Hepatocyte (in vitro differentiated cells): Measurements from ENCODE around the gene PRSS38.

Experiments used
- CTCF ChIP-seq: fragments of 200-600 bp; sonication (generic); IDR thresholded peaks from 2 replicates; pipeline ENCODE4 v1.5.1; 2016; ENCODE audit warnings: antibody characterized with exemption, mild to moderate bottlenecking; ENCODE audit not compliant: poor library complexity
- EZH2 ChIP-seq: fragments of 200-600 bp; sonication (generic); IDR thresholded peaks from 2 replicates; pipeline ENCODE4 v1.6.1; 2016; ENCODE audit warnings: antibody characterized with exemption, mild to moderate bottlenecking, borderline replicate concordance

- TF ChIP-seq CTCF (no peak), EZH2 (no peak)
Measured at GRCh38 chr1:227838181-227838580, 22.7 kb downstream of the PRSS38 start.
